PC-3 (cell line): Measurements from ENCODE around the gene ATF7IP2. TPM values are rescaled to one million over a fixed set of nuclear protein-coding genes. Genes with fewer than 3 reads are reported as not detected.

Source experiments
- ATAC-seq: fragments of 200-7000 bp; cut with Tn5 transposase; 2 replicates; pipeline ENCODE4 v1.9.1; 2020; ENCODE audit warnings: mild to moderate bottlenecking, moderate library complexity
- BruUV-seq: library from RNA; stranded (reverse); fragments of 400-500 nt; replicated peaks from 2 replicates; lab custom pipeline; 2021; lab: Mats Ljungman, UMichigan
- CTCF ChIA-PET: fragments of 300-600 bp; sonication (Branson Sonifier 250); formaldehyde crosslinking; loops from one replicate; lab custom pipeline; 2022; ENCODE audit warnings: antibody characterized with exemption; lab: Charles Lee
- POLR2A ChIA-PET: fragments of 300-600 bp; sonication (Branson Sonifier 250); formaldehyde crosslinking; loops from one replicate; lab custom pipeline; 2022; ENCODE audit warnings: antibody characterized with exemption; ENCODE audit not compliant: unreplicated experiment; lab: Charles Lee
- DNase-seq: peaks from one replicate; pipeline ENCODE4 v3.0.0-alpha.2; 2015
- H2AFZ ChIP-seq: fragments of 300-600 bp; sonication (generic); 2 replicates; pipeline ENCODE4 v1.6.0; 2016; ENCODE audit warnings: antibody characterized with exemption, low read length
- H3F3A ChIP-seq: fragments of 300-600 bp; sonication (generic); one replicate; pipeline ENCODE4 v1.6.0; 2017; ENCODE audit warnings: antibody characterized with exemption, low read length, control low read depth, mild to moderate bottlenecking; ENCODE audit not compliant: unreplicated experiment
- H3K27ac ChIP-seq: fragments of 300-600 bp; sonication (generic); 2 replicates; pipeline ENCODE4 v1.5.1; 2016; ENCODE audit warnings: mild to moderate bottlenecking, low read length
- H3K27me3 ChIP-seq: fragments of 300-600 bp; sonication (generic); 2 replicates; pipeline ENCODE4 v1.6.1; 2016; ENCODE audit warnings: low read length, mixed read lengths
- H3K36me3 ChIP-seq: fragments of 300-600 bp; sonication (generic); 2 replicates; pipeline ENCODE4 v1.6.1; 2016; ENCODE audit warnings: low read depth, mixed run types, low read length, mixed read lengths
- H3K4me1 ChIP-seq: fragments of 300-600 bp; sonication (generic); 2 replicates; pipeline ENCODE4 v1.5.1; 2016; ENCODE audit warnings: low read length; ENCODE audit not compliant: insufficient read depth
- H3K4me2 ChIP-seq: fragments of 300-600 bp; sonication (generic); 2 replicates; pipeline ENCODE4 v1.6.0; 2016; ENCODE audit warnings: low read length
- H3K4me3 ChIP-seq: fragments of 300-600 bp; sonication (generic); 2 replicates; pipeline ENCODE4 v1.5.1; 2016; ENCODE audit warnings: mild to moderate bottlenecking, low read length, mixed read lengths
- H3K79me2 ChIP-seq: fragments of 300-600 bp; sonication (generic); 2 replicates; pipeline ENCODE4 v1.6.1; 2017; ENCODE audit warnings: low read length, mixed read lengths
- H3K9ac ChIP-seq: fragments of 300-600 bp; sonication (generic); 2 replicates; pipeline ENCODE4 v1.6.0; 2016; ENCODE audit warnings: mild to moderate bottlenecking, low read length
- H3K9me2 ChIP-seq: fragments of 300-600 bp; sonication (generic); replicated peaks from 2 replicates; pipeline ENCODE4 v1.6.1; 2016; ENCODE audit warnings: mixed run types, low read length, mixed read lengths
- H3K9me3 ChIP-seq: fragments of 300-600 bp; sonication (generic); 2 replicates; pipeline ENCODE4 v1.6.1; 2016; ENCODE audit warnings: low read length, mixed read lengths
- H4K20me1 ChIP-seq: fragments of 300-600 bp; sonication (generic); 2 replicates; pipeline ENCODE4 v1.6.1; 2016; ENCODE audit warnings: low read length, mixed read lengths
- CTCF ChIP-seq: fragments of 300-600 bp; sonication (generic); conservative IDR thresholded peaks from 2 replicates; pipeline ENCODE4 v1.5.1; 2017; ENCODE audit warnings: antibody characterized with exemption, low read depth, mild to moderate bottlenecking, low read length
- EZH2 ChIP-seq: fragments of 300-600 bp; sonication (generic); IDR thresholded peaks from one replicate; pipeline ENCODE4 v1.6.1; 2017; ENCODE audit warnings: antibody characterized with exemption, mild to moderate bottlenecking, low read length; ENCODE audit not compliant: unreplicated experiment
- EZH2phosphoT487 ChIP-seq: fragments of 300-600 bp; sonication (generic); IDR thresholded peaks from 2 replicates; pipeline ENCODE4 v1.6.1; 2018; ENCODE audit warnings: mild to moderate bottlenecking, antibody characterized with exemption, low read length, borderline replicate concordance
- intact Hi-C: fragments of 100-400 bp; cut with micrococcal nuclease; formaldehyde crosslinking; loops from 2 replicates; pipeline ENCODE4 v1.9.0; 2023
- total RNA-seq: library from RNA; depleted of rRNA; stranded (reverse); fragments of >200 nt; gene quantifications from 2 replicates; pipeline ENCODE4 v1.2.3, GENCODE V29; 2014

ATF7IP2 gene
- total RNA-seq, 1 experiment from 2014 or later: 6.2 TPM

- intact Hi-C loops: no loop called here
Observed at GRCh38 chr16:10525214-10525825, 139.5 kb downstream of the ATF7IP2 start.

GRCh38 chr16:10526962-10527361, 141.1 kb downstream of the ATF7IP2 start:
- H4K20me1 ChIP-seq: no peaks in the 10 kb centered on the region
- H3K9me2 ChIP-seq: no peaks in the 10 kb centered on the region
- H3K4me2 ChIP-seq: no peak overlapping the region
- CTCF ChIA-PET: no interaction called here
- H3K36me3 ChIP-seq: peaks cover 12% of the 10 kb centered on the region; the same call in 1 of the 2 replicates
- no peaks in the 10 kb centered on the region for H3K9me3 ChIP-seq
- H3K4me3 ChIP-seq: no peak overlapping the region
- no peak for ATAC-seq
- BruUV-seq: no TSS peak
- no peak for DNase-seq
- H2AFZ ChIP-seq: no peak overlapping the region
- POLR2A ChIA-PET: no interaction called here
- no peak for TF ChIP-seq CTCF
- TF ChIP-seq EZH2phosphoT487: no peak
- TF ChIP-seq EZH2: no peak
- H3K79me2 ChIP-seq: no peaks in the 10 kb centered on the region
- no peaks in the 10 kb centered on the region for H3K27me3 ChIP-seq
- intact Hi-C loops: no loop called here
- no peak overlapping the region for H3K27ac ChIP-seq
- H3K4me1 ChIP-seq: no peaks in the 10 kb centered on the region
- no peaks in the 10 kb centered on the region for H3F3A ChIP-seq
- no peak overlapping the region for H3K9ac ChIP-seq

More at GRCh38 chr16:10525214-10525825, 139.5 kb downstream of the ATF7IP2 start:
- ChIA-PET POLR2A (interaction anchor here (0.5 kb wide), 1 partner anchor 125 kb away, joined by 3 read pairs; no protein-coding TSS in a partner anchor), CTCF (no interaction called here)
- ATAC-seq: no peak
- Histone ChIP-seq H3K27ac (no peak overlapping the region), H3K4me3 (no peak overlapping the region), H3K4me2 (no peak overlapping the region), H3K4me1 (peaks cover 7% of the 10 kb centered on the region), H3K27me3 (no peaks in the 10 kb centered on the region), H3F3A (no peaks in the 10 kb centered on the region), H2AFZ (no peak overlapping the region), H3K9ac (no peak overlapping the region), H4K20me1 (no peaks in the 10 kb centered on the region), H3K9me3 (no peaks in the 10 kb centered on the region), H3K9me2 (no peaks in the 10 kb centered on the region), H3K36me3 (0 out of 2 replicates have a peak, but pooled peaks cover 7% of the 10 kb centered on the region), H3K79me2 (no peaks in the 10 kb centered on the region)
- no peak for DNase-seq
- no TSS peak for BruUV-seq
- TF ChIP-seq EZH2 (no peak), CTCF (no peak), EZH2phosphoT487 (no peak)

- Histone ChIP-seq H3K9me3 (no peaks in the 10 kb centered on the region), H3K27ac (no peak overlapping the region), H3F3A (no peaks in the 10 kb centered on the region), H2AFZ (no peak overlapping the region), H3K4me2 (no peak overlapping the region), H3K79me2 (no peaks in the 10 kb centered on the region), H3K9me2 (no peaks in the 10 kb centered on the region), H3K36me3 (peaks cover 20% of the 10 kb centered on the region), H3K4me1 (peaks cover 9% of the 10 kb centered on the region), H4K20me1 (no peaks in the 10 kb centered on the region), H3K27me3 (no peaks in the 10 kb centered on the region), H3K9ac (no peak overlapping the region), H3K4me3 (no peak overlapping the region)
- no peak for DNase-seq
- ATAC-seq: no peak
- ChIA-PET POLR2A (no interaction called here), CTCF (interaction anchor here (0.6 kb wide), 1 partner anchor 61 kb away, joined by 3 read pairs; no protein-coding TSS in a partner anchor)
- no TSS peak for BruUV-seq
- TF ChIP-seq EZH2phosphoT487: no peak
- no peak for TF ChIP-seq CTCF
- no peak for TF ChIP-seq EZH2
- intact Hi-C loops: no loop called here
Observed at GRCh38 chr16:10528635-10529034, 142.8 kb downstream of the ATF7IP2 start.
